ENCODE measurements around the gene PRKCA. TPM values are rescaled to one million over a fixed set of nuclear protein-coding genes. Genes with fewer than 3 reads are reported as not detected.

The PRKCA gene
- total and polyA plus RNA-seq, 4 donors: 3.0 to 14.1 (median 5.4) TPM

DNA sequence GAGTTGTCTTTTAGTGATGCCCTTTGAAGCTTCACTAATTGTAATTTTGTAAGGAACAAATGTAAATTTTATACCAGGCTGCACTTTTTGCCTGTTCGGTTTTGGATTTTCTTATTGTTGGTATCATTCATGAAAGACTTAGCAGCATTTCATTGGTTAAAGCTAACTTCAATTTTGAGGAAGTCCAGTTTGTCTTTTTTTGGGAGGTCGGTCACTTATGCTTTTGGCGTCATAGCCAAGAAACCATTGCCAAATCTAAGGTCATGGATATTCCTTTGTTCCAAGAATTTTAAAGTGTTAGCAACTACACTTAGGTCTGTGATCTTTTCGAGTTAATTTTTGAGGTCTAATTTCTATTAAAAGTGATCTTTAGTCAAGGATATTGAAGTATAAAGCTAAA, 77.1 kb downstream of the PRKCA start:
- no peak for DNase-seq (ENCODE audit: low spot score)
- Histone ChIP-seq H3K9ac (ENCODE audit: low read depth in 1 of 2, low read length in 2 of 2) (no peak overlapping the region), H3K9me3 (ENCODE audit: control insufficient read depth in 4 of 4, low read length in 3 of 4) (no peaks in the 10 kb centered on the region), H3K36me3 (ENCODE audit: control insufficient read depth in 4 of 4, insufficient read depth in 3 of 4, low read depth in 1 of 4, low read length in 3 of 4) (no peaks in the 10 kb centered on the region), H3K4me3 (ENCODE audit: low read depth in 1 of 3, low read length in 3 of 3) (no peak overlapping the region), H3K27me3 (ENCODE audit: control insufficient read depth in 4 of 4, insufficient read depth in 4 of 4, low read length in 3 of 4) (no peaks in the 10 kb centered on the region), H3K4me1 (ENCODE audit: control insufficient read depth in 4 of 4, insufficient read depth in 4 of 4, low read length in 3 of 4) (peaks cover 0 to 3% (median 0%) of the 10 kb centered on the region in 4 donors), H3K27ac (ENCODE audit: low read depth in 1 of 2, low read length in 2 of 2) (no peak overlapping the region)
- TF ChIP-seq NR2F2 (IDR thresholded peaks at IDR 0.05) (no peak), GABPA (IDR thresholded peaks at IDR 0.05 in 1 of 2, conservative IDR thresholded peaks at IDR 0.05 in 1 of 2) (no peak), RXRA (IDR thresholded peaks at IDR 0.05) (no peak)
- 44% methylated on average over 4 of the region's 4 CpGs for WGBS

GRCh38 chr17:66379996-66380395, 77.6 kb downstream of the PRKCA start:
- 83% methylated on average over 2 of the region's 2 CpGs for WGBS
- DNase-seq (ENCODE audit: low spot score): no peak
- Histone ChIP-seq H3K4me3 (ENCODE audit: low read depth in 1 of 3, low read length in 3 of 3) (no peak overlapping the region), H3K27ac (ENCODE audit: low read depth in 1 of 2, low read length in 2 of 2) (no peak overlapping the region), H3K4me1 (ENCODE audit: control insufficient read depth in 4 of 4, insufficient read depth in 4 of 4, low read length in 3 of 4) (peaks cover 0 to 3% (median 0%) of the 10 kb centered on the region in 4 donors), H3K9ac (ENCODE audit: low read depth in 1 of 2, low read length in 2 of 2) (no peak overlapping the region), H3K9me3 (ENCODE audit: control insufficient read depth in 4 of 4, low read length in 3 of 4) (no peaks in the 10 kb centered on the region), H3K36me3 (ENCODE audit: control insufficient read depth in 4 of 4, insufficient read depth in 3 of 4, low read depth in 1 of 4, low read length in 3 of 4) (no peaks in the 10 kb centered on the region), H3K27me3 (ENCODE audit: control insufficient read depth in 4 of 4, insufficient read depth in 4 of 4, low read length in 3 of 4) (no peaks in the 10 kb centered on the region)
- TF ChIP-seq NR2F2 (IDR thresholded peaks at IDR 0.05) (no peak), HNF4A (conservative IDR thresholded peaks at IDR 0.05) (no peak), YY1 (IDR thresholded peaks at IDR 0.05) (no peak), MAX (IDR thresholded peaks at IDR 0.05) (no peak), FOXA1 (IDR thresholded peaks at IDR 0.05) (no peak), HNF4G (IDR thresholded peaks at IDR 0.05) (no peak), EGR1 (IDR thresholded peaks at IDR 0.05; ENCODE audit: low read depth in 2 of 2) (no peak), GABPA (IDR thresholded peaks at IDR 0.05 in 1 of 2, conservative IDR thresholded peaks at IDR 0.05 in 1 of 2) (no peak), FOXA2 (IDR thresholded peaks at IDR 0.05) (no peak), ATF3 (IDR thresholded peaks at IDR 0.05) (no peak)
- TF ChIP-seq, protein P1, sequence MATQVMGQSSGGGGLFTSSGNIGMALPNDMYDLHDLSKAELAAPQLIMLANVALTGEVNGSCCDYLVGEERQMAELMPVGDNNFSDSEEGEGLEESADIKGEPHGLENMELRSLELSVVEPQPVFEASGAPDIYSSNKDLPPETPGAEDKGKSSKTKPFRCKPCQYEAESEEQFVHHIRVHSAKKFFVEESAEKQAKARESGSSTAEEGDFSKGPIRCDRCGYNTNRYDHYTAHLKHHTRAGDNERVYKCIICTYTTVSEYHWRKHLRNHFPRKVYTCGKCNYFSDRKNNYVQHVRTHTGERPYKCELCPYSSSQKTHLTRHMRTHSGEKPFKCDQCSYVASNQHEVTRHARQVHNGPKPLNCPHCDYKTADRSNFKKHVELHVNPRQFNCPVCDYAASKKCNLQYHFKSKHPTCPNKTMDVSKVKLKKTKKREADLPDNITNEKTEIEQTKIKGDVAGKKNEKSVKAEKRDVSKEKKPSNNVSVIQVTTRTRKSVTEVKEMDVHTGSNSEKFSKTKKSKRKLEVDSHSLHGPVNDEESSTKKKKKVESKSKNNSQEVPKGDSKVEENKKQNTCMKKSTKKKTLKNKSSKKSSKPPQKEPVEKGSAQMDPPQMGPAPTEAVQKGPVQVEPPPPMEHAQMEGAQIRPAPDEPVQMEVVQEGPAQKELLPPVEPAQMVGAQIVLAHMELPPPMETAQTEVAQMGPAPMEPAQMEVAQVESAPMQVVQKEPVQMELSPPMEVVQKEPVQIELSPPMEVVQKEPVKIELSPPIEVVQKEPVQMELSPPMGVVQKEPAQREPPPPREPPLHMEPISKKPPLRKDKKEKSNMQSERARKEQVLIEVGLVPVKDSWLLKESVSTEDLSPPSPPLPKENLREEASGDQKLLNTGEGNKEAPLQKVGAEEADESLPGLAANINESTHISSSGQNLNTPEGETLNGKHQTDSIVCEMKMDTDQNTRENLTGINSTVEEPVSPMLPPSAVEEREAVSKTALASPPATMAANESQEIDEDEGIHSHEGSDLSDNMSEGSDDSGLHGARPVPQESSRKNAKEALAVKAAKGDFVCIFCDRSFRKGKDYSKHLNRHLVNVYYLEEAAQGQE (IDR thresholded peaks at IDR 0.05): no peak
- TF ChIP-seq, protein P2, sequence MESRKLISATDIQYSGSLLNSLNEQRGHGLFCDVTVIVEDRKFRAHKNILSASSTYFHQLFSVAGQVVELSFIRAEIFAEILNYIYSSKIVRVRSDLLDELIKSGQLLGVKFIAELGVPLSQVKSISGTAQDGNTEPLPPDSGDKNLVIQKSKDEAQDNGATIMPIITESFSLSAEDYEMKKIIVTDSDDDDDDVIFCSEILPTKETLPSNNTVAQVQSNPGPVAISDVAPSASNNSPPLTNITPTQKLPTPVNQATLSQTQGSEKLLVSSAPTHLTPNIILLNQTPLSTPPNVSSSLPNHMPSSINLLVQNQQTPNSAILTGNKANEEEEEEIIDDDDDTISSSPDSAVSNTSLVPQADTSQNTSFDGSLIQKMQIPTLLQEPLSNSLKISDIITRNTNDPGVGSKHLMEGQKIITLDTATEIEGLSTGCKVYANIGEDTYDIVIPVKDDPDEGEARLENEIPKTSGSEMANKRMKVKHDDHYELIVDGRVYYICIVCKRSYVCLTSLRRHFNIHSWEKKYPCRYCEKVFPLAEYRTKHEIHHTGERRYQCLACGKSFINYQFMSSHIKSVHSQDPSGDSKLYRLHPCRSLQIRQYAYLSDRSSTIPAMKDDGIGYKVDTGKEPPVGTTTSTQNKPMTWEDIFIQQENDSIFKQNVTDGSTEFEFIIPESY (IDR thresholded peaks at IDR 0.05): no peak

Data from liver (tissue), 9 donors.